Measurements from ENCODE around the gene SLC35D2. TPM values are rescaled to one million over a fixed set of nuclear protein-coding genes. Genes with fewer than 3 reads are reported as not detected.

Gene SLC35D2
- total RNA-seq, 1 donor from 2014 or later: 44.7 TPM

- no peaks in the 10 kb centered on the region for H3K36me3 Mint-ChIP-seq (ENCODE audit: unreplicated experiment)
Observed at GRCh38 chr9:96293498-96294158, 89.9 kb downstream of the SLC35D2 start.

GRCh38 chr9:96289392-96289791 is 94.1 kb downstream of the SLC35D2 start:
- peaks cover 5% of the 10 kb centered on the region for H3K36me3 Mint-ChIP-seq (ENCODE audit: unreplicated experiment)
- TF ChIP-seq, protein P1, sequence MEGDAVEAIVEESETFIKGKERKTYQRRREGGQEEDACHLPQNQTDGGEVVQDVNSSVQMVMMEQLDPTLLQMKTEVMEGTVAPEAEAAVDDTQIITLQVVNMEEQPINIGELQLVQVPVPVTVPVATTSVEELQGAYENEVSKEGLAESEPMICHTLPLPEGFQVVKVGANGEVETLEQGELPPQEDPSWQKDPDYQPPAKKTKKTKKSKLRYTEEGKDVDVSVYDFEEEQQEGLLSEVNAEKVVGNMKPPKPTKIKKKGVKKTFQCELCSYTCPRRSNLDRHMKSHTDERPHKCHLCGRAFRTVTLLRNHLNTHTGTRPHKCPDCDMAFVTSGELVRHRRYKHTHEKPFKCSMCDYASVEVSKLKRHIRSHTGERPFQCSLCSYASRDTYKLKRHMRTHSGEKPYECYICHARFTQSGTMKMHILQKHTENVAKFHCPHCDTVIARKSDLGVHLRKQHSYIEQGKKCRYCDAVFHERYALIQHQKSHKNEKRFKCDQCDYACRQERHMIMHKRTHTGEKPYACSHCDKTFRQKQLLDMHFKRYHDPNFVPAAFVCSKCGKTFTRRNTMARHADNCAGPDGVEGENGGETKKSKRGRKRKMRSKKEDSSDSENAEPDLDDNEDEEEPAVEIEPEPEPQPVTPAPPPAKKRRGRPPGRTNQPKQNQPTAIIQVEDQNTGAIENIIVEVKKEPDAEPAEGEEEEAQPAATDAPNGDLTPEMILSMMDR (IDR thresholded peaks at IDR 0.05; ENCODE audit: partially characterized antibody, unreplicated experiment): no peak
- H3K27ac Mint-ChIP-seq (ENCODE audit: unreplicated experiment): no peak overlapping the region
- DNase-seq: no peak
- no peaks in the 10 kb centered on the region for H3K9me3 Mint-ChIP-seq (ENCODE audit: unreplicated experiment)
- peaks cover 7% of the 10 kb centered on the region for H3K27me3 Mint-ChIP-seq (ENCODE audit: unreplicated experiment)
- no peaks in the 10 kb centered on the region for H3K4me1 Mint-ChIP-seq (ENCODE audit: low read depth, unreplicated experiment)
- H3K4me3 Mint-ChIP-seq (ENCODE audit: unreplicated experiment): no peak overlapping the region

More at GRCh38 chr9:96293498-96294158, 89.9 kb downstream of the SLC35D2 start:
- Mint-ChIP-seq H3K4me3 (ENCODE audit: unreplicated experiment) (no peak overlapping the region), H3K9me3 (ENCODE audit: unreplicated experiment) (peaks cover 3% of the 10 kb centered on the region), H3K4me1 (ENCODE audit: low read depth, unreplicated experiment) (no peaks in the 10 kb centered on the region), H3K27ac (ENCODE audit: unreplicated experiment) (peak overlapping the region; percentile 78), H3K27me3 (ENCODE audit: unreplicated experiment) (peaks cover 3% of the 10 kb centered on the region)
- TF ChIP-seq, protein P1 (IDR thresholded peaks at IDR 0.05; ENCODE audit: partially characterized antibody, unreplicated experiment): no peak
- peak; percentile 31 for DNase-seq

DNA sequence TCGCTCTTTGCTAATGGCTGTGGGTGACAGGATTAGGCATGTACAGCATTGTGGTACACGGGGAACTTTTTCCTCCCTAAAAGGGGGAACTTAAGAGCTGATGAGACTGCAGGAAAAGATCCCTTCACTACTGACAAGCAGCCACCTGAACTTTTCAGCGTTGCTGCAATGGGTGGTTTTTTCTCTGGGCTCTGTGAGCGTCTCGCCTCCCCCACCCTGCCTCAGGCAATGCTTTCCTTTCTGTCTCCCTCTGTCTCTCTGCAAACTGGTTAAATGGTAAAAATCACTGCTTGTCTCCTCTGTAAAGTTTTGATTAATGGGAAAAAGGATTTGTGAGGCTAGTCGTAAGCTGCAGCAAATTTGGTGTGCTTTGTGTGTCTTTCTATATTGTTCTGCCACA is 101.9 kb downstream of the SLC35D2 start:
- peaks cover 15% of the 10 kb centered on the region for H3K36me3 Mint-ChIP-seq (ENCODE audit: unreplicated experiment)
- H3K4me3 Mint-ChIP-seq (ENCODE audit: unreplicated experiment): no peak overlapping the region
- H3K27me3 Mint-ChIP-seq (ENCODE audit: unreplicated experiment): peaks cover 4% of the 10 kb centered on the region
- peaks cover 6% of the 10 kb centered on the region for H3K9me3 Mint-ChIP-seq (ENCODE audit: unreplicated experiment)
- no peaks in the 10 kb centered on the region for H3K4me1 Mint-ChIP-seq (ENCODE audit: low read depth, unreplicated experiment)
- TF ChIP-seq, protein P1 (IDR thresholded peaks at IDR 0.05; ENCODE audit: partially characterized antibody, unreplicated experiment): no peak
- H3K27ac Mint-ChIP-seq (ENCODE audit: unreplicated experiment): peak overlapping the region; percentile 29
- no peak for DNase-seq

- no peak overlapping the region for H3K27ac Mint-ChIP-seq (ENCODE audit: unreplicated experiment)
- H3K9me3 Mint-ChIP-seq (ENCODE audit: unreplicated experiment): peaks cover 9% of the 10 kb centered on the region
- H3K4me3 Mint-ChIP-seq (ENCODE audit: unreplicated experiment): no peak overlapping the region
- H3K27me3 Mint-ChIP-seq (ENCODE audit: unreplicated experiment): peaks cover 2% of the 10 kb centered on the region
- H3K4me1 Mint-ChIP-seq (ENCODE audit: low read depth, unreplicated experiment): no peaks in the 10 kb centered on the region
- H3K36me3 Mint-ChIP-seq (ENCODE audit: unreplicated experiment): peaks cover 21% of the 10 kb centered on the region
- TF ChIP-seq, protein P1 (IDR thresholded peaks at IDR 0.05; ENCODE audit: partially characterized antibody, unreplicated experiment): no peak
- no peak for DNase-seq
Observed at GRCh38 chr9:96279932-96280331, 103.6 kb downstream of the SLC35D2 start.

DNA sequence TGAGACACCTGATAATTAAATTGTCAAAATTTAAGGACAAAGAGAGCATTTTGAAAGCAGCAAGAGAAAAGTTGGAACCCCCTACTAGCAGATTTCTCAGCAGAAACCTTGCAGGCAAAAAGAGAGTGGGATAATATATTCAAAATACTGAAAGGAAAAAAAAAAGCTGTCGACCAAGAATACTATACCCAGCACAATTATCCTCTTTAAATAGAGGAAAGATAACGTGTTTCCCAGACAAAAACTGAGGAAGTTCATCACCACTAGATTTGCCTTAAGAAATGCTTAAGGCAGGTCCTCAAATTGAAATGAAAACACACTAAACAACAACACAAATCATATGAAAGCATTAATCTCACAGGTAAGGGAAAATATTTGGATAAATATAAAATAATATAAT is 108.6 kb downstream of the SLC35D2 start:
- H3K4me3 Mint-ChIP-seq (ENCODE audit: unreplicated experiment): no peak overlapping the region
- TF ChIP-seq, protein P1 (IDR thresholded peaks at IDR 0.05; ENCODE audit: partially characterized antibody, unreplicated experiment): no peak
- DNase-seq: no peak
- peaks cover 27% of the 10 kb centered on the region for H3K36me3 Mint-ChIP-seq (ENCODE audit: unreplicated experiment)
- no peaks in the 10 kb centered on the region for H3K27me3 Mint-ChIP-seq (ENCODE audit: unreplicated experiment)
- no peak overlapping the region for H3K27ac Mint-ChIP-seq (ENCODE audit: unreplicated experiment)
- H3K4me1 Mint-ChIP-seq (ENCODE audit: low read depth, unreplicated experiment): no peaks in the 10 kb centered on the region
- H3K9me3 Mint-ChIP-seq (ENCODE audit: unreplicated experiment): peaks cover 10% of the 10 kb centered on the region
